ENCODE data around the gene SLC1A5. TPM values are rescaled to one million over a fixed set of nuclear protein-coding genes. Genes with fewer than 3 reads are reported as not detected.
"Not testable (repeated sequence)": the region's sequence is repeated elsewhere in the genome, so short reads cannot be mapped to it uniquely, and the experiment has no call there.

Gene SLC1A5
- total RNA-seq, 2 experiments from 2014 or later = 7.1 TPM

GRCh38 chr19:46775642-46776258, 12.6 kb downstream of the SLC1A5 start:
- Histone ChIP-seq H3K27me3 (ENCODE audit: control insufficient read depth in 1 of 2, insufficient read depth in 2 of 2, low read length in 2 of 2) (no peaks in the 10 kb centered on the region), H3K4me1 (ENCODE audit: insufficient read depth, low read length) (peaks cover 6% of the 10 kb centered on the region), H3K36me3 (ENCODE audit: insufficient read depth, low read length) (peaks cover 48% of the 10 kb centered on the region), H3K27ac (ENCODE audit: low read depth in 1 of 2, low read length in 2 of 2) (no peak overlapping the region), H3K9me3 (ENCODE audit: control insufficient read depth in 1 of 2, insufficient read depth in 1 of 2, low read length in 2 of 2) (no peaks in the 10 kb centered on the region), H3K4me3 (ENCODE audit: low read length) (no peak overlapping the region)
- H3K9me3 Mint-ChIP-seq = no peaks in the 10 kb centered on the region
- ATAC-seq (ENCODE audit: poor library complexity) (no peak), DNase-seq (no peak)
- no peak overlapping the region for H3K4me3 Mint-ChIP-seq
- no peak overlapping the region for H3K27ac Mint-ChIP-seq
- ChIA-PET CTCF (no interaction called here), POLR2A (no interaction called here)
- peaks cover 39% of the 10 kb centered on the region for H3K36me3 Mint-ChIP-seq (ENCODE audit: low read depth)
- TF ChIP-seq, protein P1, sequence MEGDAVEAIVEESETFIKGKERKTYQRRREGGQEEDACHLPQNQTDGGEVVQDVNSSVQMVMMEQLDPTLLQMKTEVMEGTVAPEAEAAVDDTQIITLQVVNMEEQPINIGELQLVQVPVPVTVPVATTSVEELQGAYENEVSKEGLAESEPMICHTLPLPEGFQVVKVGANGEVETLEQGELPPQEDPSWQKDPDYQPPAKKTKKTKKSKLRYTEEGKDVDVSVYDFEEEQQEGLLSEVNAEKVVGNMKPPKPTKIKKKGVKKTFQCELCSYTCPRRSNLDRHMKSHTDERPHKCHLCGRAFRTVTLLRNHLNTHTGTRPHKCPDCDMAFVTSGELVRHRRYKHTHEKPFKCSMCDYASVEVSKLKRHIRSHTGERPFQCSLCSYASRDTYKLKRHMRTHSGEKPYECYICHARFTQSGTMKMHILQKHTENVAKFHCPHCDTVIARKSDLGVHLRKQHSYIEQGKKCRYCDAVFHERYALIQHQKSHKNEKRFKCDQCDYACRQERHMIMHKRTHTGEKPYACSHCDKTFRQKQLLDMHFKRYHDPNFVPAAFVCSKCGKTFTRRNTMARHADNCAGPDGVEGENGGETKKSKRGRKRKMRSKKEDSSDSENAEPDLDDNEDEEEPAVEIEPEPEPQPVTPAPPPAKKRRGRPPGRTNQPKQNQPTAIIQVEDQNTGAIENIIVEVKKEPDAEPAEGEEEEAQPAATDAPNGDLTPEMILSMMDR (IDR thresholded peaks at IDR 0.05) = no peak
- no peaks in the 10 kb centered on the region for H3K27me3 Mint-ChIP-seq
- H3K4me1 Mint-ChIP-seq (ENCODE audit: low read depth) = no peaks in the 10 kb centered on the region
- intact Hi-C loops (cut with DNase I, micrococcal nuclease) = no loop called here

GRCh38 chr19:46773018-46773399, 15.4 kb downstream of the SLC1A5 start:
- POLR2A ChIA-PET = no interaction called here
- Mint-ChIP-seq H3K4me3 (no peak overlapping the region), H3K27ac (no peak overlapping the region), H3K4me1 (ENCODE audit: low read depth) (no peaks in the 10 kb centered on the region), H3K9me3 (no peaks in the 10 kb centered on the region), H3K27me3 (no peaks in the 10 kb centered on the region), H3K36me3 (ENCODE audit: low read depth) (peaks cover 28% of the 10 kb centered on the region)
- no peak for DNase-seq
- Histone ChIP-seq H3K4me3 (ENCODE audit: low read length) (no peak overlapping the region), H3K9me3 (ENCODE audit: control insufficient read depth in 1 of 2, insufficient read depth in 1 of 2, low read length in 2 of 2) (no peaks in the 10 kb centered on the region), H3K27ac (ENCODE audit: low read depth in 1 of 2, low read length in 2 of 2) (no peak overlapping the region), H3K27me3 (ENCODE audit: control insufficient read depth in 1 of 2, insufficient read depth in 2 of 2, low read length in 2 of 2) (no peaks in the 10 kb centered on the region), H3K36me3 (ENCODE audit: insufficient read depth, low read length) (peaks cover 27% of the 10 kb centered on the region), H3K4me1 (ENCODE audit: insufficient read depth, low read length) (no peaks in the 10 kb centered on the region)
- TF ChIP-seq, protein P1 (IDR thresholded peaks at IDR 0.05) = no peak
- intact Hi-C loops (cut with DNase I, micrococcal nuclease) = no loop called here
- CTCF ChIA-PET = interaction anchor here (0.6 kb wide), 1 partner anchor 341 kb away, joined by 4 read pairs; no protein-coding TSS in a partner anchor
- ATAC-seq (ENCODE audit: poor library complexity) = no peak

- Mint-ChIP-seq H3K36me3 (ENCODE audit: low read depth) (peaks cover 23% of the 10 kb centered on the region), H3K4me1 (ENCODE audit: low read depth) (no peaks in the 10 kb centered on the region), H3K27me3 (no peaks in the 10 kb centered on the region), H3K27ac (no peak overlapping the region), H3K4me3 (no peak overlapping the region), H3K9me3 (no peaks in the 10 kb centered on the region)
- TF ChIP-seq, protein P1 (IDR thresholded peaks at IDR 0.05) = no peak
- Histone ChIP-seq H3K9me3 (ENCODE audit: control insufficient read depth in 1 of 2, insufficient read depth in 1 of 2, low read length in 2 of 2) (no peaks in the 10 kb centered on the region), H3K27me3 (ENCODE audit: control insufficient read depth in 1 of 2, insufficient read depth in 2 of 2, low read length in 2 of 2) (no peaks in the 10 kb centered on the region), H3K4me1 (ENCODE audit: insufficient read depth, low read length) (no peaks in the 10 kb centered on the region), H3K27ac (ENCODE audit: low read depth in 1 of 2, low read length in 2 of 2) (no peak overlapping the region), H3K4me3 (ENCODE audit: low read length) (no peak overlapping the region), H3K36me3 (ENCODE audit: insufficient read depth, low read length) (peaks cover 27% of the 10 kb centered on the region)
- ATAC-seq (ENCODE audit: poor library complexity) (no peak), DNase-seq (no peak)
- ChIA-PET CTCF (no interaction called here), POLR2A (no interaction called here)
- intact Hi-C loops (cut with DNase I, micrococcal nuclease) = no loop called here
Observed at GRCh38 chr19:46772170-46773017, 16.0 kb downstream of the SLC1A5 start.

DNA sequence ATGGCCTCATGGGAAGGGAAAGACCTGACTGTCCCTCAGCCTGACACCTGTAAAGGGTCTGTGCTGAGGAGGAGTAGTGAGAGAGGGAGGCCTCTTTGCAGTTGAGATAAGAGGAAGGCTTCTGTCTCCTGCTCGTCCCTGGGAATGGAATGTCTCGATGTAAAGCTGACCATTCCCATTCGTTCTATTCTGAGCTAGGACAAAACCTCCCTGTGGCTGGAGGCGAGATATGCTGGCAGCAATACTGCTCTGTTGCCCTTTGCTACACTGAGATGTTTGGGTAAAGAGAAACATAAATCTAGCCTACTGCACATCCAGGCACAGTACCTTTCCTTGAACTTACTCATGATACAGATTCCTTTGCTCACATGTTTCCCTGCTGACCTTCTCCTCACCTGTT, 19.6 kb downstream of the SLC1A5 start:
- H3K36me3 Mint-ChIP-seq (ENCODE audit: low read depth) = not testable (repeated sequence)
- POLR2A ChIA-PET = interaction anchor here (0.6 kb wide), 1 partner anchor 469 kb away, joined by 4 read pairs; no protein-coding TSS in a partner anchor

More for the DNA sequence above, 19.6 kb downstream of the SLC1A5 start:
- DNase-seq; H3K4me3 Mint-ChIP-seq; H3K4me1 Mint-ChIP-seq (ENCODE audit: low read depth); intact Hi-C loops (cut with DNase I, micrococcal nuclease); H3K9me3 Mint-ChIP-seq; H3K27me3 ChIP-seq (ENCODE audit: control insufficient read depth in 1 of 2, insufficient read depth in 2 of 2, low read length in 2 of 2); ATAC-seq (ENCODE audit: poor library complexity); H3K27ac ChIP-seq (ENCODE audit: low read depth in 1 of 2, low read length in 2 of 2); H3K4me1 ChIP-seq (ENCODE audit: insufficient read depth, low read length); H3K36me3 ChIP-seq (ENCODE audit: insufficient read depth, low read length); H3K9me3 ChIP-seq (ENCODE audit: control insufficient read depth in 1 of 2, insufficient read depth in 1 of 2, low read length in 2 of 2); H3K27ac Mint-ChIP-seq; H3K27me3 Mint-ChIP-seq; H3K4me3 ChIP-seq (ENCODE audit: low read length): not testable (repeated sequence)
- CTCF ChIA-PET = interaction anchor here (1.7 to 2.3 kb wide), 3 partner anchors 11 to 72 kb away, joined by 3 to 10 read pairs (median 5); partner anchors contain the start of gene SLC1A5

All from CD4-positive, alpha-beta T cell (primary cell).